Stomach (tissue), 4 donors: ENCODE results near the gene SLC4A2.

Source experiments
- EP300 ChIP-seq: sonication (generic); formaldehyde crosslinking; IDR thresholded peaks from one replicate; pipeline ENCODE4 v1.6.1; 2017; ENCODE audit warnings: antibody characterized with exemption
- POLR2A ChIP-seq, 4 donors: fragments of 450-650 bp; IDR thresholded peaks; one replicate each; pipeline ENCODE4 v1.6.1; 2016; ENCODE audit warnings: antibody characterized with exemption in 4 of 4, control low read depth in 2 of 4, mild to moderate bottlenecking in 1 of 4, moderate library complexity in 1 of 4
- TF ChIP-seq, protein P1 (sequence below), 7 experiments: fragments of 450-650 bp in 4 of 7; fragments of 200-600 bp in 3 of 7; sonication (generic) in 3 of 7; IDR thresholded peaks; one replicate each; pipeline ENCODE4 v1.5.1; 2016 to 2019; ENCODE audit warnings: antibody characterized with exemption in 7 of 7, control low read depth in 2 of 7, mild to moderate bottlenecking in 1 of 7

DNA sequence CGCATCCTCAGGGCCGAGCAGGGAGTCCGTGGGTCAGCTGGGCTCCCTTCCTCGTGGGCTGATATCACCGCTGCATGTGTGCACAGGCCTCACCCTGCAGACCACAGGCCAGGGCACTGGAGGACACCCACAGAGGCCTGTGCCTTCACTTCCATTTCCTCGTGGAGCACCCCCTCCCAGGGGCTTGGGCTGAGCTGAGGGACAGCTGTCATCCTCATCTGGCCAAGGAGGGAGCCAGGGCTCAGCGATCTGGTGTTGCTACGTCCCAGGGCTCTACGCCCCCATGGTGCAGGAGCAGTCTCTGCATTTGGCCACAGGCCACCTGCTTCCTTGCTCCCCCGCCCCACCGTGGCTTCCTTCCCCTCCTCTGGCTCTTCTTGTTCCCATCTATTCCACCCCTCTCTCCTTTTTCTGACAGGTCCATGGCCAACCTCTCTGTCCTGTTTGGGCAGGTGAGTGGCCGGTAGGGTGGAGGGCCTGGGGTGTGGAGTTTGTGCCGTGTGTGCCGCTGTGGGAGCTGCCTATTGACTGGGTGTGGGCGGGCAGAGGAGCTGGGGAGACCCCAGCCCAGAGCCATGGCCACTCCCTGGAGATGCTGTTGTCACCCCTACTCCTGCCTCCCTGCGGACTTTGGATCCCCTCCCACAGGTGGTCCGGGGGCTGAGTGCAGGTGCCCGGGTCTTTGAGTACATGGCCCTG, 19.4 kb upstream of the SLC4A2 start:
- TF ChIP-seq, protein P1, sequence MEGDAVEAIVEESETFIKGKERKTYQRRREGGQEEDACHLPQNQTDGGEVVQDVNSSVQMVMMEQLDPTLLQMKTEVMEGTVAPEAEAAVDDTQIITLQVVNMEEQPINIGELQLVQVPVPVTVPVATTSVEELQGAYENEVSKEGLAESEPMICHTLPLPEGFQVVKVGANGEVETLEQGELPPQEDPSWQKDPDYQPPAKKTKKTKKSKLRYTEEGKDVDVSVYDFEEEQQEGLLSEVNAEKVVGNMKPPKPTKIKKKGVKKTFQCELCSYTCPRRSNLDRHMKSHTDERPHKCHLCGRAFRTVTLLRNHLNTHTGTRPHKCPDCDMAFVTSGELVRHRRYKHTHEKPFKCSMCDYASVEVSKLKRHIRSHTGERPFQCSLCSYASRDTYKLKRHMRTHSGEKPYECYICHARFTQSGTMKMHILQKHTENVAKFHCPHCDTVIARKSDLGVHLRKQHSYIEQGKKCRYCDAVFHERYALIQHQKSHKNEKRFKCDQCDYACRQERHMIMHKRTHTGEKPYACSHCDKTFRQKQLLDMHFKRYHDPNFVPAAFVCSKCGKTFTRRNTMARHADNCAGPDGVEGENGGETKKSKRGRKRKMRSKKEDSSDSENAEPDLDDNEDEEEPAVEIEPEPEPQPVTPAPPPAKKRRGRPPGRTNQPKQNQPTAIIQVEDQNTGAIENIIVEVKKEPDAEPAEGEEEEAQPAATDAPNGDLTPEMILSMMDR (IDR thresholded peaks at IDR 0.05): no peak
- TF ChIP-seq POLR2A (IDR thresholded peaks at IDR 0.05) (no peak), EP300 (no peak)
